HG03342 (cell line): ENCODE data around the gene CPEB3.
"Not testable (repeated sequence)": the region's sequence is repeated elsewhere in the genome, so short reads cannot be mapped to it uniquely, and the experiment has no call there.

Experiments
- ATAC-seq: cut with Tn5 transposase; IDR thresholded peaks from one replicate; pipeline ENCODE4 v1.9.1; 2021; ENCODE audit warnings: mild to moderate bottlenecking, moderate library complexity; ENCODE audit not compliant: unreplicated experiment

CPEB3 gene

DNA sequence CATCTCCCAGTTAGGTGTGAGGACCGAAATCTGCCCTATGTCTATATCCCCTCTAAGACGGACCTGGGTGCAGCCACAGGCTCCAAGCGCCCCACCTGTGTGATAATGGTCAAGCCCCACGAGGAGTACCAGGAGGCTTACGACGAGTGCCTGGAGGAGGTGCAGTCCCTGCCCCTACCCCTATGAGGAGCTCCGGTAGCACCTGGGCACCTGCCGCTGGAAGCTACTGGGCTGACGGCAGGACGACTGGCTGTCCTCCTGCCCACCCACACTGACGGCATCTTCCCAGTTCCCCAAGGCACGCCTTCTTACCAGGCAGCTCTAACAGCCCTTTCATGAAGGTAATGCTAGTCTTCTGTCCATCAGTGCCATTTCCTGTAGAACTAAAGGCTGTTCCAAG lies 74.3 kb downstream of the CPEB3 start:
- ATAC-seq: not testable (repeated sequence)

DNA sequence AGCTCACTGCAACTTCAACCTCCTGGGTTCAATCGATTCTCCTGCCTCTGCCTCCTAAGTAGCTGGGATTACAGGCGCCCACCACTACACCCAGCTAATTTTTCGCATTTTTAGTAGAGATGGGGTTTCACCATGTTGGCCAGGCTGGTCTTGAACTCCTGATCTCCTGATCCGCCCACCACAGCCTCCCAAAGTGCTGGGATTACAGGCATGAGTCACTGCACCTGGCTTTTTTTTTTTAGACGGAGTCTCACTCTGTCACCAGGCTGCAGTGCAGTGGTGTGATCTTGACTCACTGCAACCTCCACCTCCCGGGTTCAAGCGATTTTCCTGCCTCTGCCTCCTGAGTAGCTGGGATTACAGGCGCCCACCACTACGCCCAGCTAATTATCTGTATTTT lies 75.7 kb downstream of the CPEB3 start:
- not testable (repeated sequence) for ATAC-seq

DNA sequence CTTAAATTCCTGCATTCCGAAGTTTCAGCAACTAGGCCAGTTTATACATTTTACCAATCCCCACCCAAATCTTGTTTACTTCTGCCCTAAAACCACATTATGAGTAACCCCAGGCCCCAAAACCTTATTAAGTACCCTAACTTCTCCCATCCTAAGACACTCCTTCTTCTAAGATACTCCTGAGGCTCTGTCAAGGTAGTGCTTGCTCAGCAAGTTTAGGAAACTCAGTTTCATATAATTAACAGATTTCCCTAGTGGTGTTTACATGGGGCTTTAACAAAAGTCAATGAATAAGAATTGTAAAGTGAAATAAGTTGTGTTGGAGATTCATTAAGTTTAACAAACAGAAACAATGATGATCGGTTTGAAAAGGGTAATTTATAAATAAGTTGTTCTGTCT lies 77.8 kb downstream of the CPEB3 start:
- ATAC-seq: no peak

DNA sequence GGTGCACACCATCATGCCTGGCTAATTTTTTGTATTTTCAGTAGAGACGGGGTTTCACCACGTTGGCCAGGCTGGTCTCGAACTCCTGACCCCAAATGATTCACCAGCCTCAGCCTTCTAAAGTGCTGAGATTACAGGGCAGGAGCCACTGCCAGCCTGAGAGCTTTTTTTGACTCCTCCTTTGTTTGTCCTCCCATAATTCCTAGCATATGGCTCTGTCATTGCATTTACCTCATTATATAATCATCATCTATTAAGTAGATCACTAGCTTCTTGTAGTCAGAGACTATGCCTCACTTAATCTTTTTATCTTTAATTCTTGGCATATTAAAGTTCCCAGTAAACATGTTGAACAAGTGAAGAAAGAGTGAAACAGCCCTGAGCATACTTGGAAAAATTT lies 82.1 kb downstream of the CPEB3 start:
- ATAC-seq: no peak

DNA sequence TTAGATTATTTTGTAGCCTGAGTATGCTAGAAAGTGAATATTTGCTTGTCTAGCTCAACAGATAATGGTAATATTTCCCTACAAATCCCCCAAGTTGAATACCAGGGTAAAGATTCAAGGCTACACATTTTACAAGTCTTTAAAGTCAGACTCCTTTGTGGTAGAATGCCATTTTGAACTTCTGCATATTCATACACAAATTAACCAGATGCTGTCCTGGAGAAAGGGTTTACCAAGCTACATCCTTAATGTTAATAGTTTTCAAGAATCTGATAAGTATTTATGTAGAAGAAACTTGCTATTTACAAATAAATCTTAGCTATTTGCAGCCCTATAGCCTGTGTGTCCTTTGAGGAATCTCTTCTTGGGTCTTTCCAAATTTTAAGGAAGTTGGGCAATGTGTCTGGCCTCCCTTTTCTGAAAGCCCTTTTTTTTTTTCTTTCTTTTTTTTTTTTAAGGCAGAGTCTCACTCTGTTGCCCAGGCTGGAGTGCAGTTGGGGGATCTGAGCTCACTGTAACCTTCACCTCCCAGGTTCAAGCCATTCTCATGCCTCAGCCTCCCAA lies 82.6 kb downstream of the CPEB3 start:
- no peak for ATAC-seq

DNA sequence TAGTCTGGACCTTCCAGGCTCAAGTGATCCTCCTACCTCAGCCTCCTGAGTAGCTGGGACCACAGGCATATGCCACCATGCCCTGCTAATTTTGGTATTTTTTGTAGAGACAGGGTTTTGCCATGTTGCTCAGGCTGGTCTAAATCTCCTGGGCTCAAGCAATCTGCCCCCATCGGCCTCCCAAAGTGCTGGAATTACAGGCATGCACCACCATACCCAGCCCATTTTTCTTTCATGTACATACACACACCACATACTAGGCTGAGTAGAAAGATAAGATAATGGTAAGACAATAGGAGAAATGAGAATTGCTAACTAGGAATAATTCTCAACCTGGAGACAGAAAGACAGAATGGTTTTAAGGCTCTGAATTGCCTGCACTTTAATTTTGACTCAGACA lies 83.8 kb downstream of the CPEB3 start:
- no peak for ATAC-seq

DNA sequence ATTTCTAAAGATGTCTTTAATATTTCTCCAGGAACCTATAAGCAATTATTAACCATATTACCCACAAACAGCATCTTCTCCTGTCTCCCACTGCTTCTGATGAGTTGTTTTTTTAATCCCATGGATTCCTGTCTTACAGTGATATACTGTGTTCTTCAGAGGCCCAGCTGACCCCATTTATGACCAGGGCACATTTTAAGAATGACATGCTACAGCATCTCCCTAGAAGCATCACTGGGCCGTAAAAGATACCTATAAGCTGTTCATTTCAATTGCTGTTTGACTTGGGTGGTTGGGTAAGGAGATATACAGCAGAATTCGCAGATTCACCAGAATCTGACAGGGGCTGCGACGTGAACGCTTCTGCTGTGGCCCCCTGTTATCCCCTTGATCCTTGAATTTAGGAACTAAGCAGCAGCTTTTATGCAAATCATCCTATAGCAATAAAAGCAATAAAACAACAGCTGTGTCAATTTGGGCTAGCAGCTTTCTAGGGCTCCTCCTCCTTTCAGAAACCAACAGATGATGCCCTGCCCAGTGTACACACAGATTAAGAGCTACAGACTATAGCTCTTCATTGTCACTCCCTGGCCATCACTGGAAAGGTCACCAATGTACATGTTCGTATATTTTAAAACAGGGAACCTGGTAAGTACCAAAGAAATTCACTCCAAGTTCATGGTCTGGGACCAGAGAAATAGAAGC lies 86.8 kb downstream of the CPEB3 start:
- ATAC-seq: no peak

DNA sequence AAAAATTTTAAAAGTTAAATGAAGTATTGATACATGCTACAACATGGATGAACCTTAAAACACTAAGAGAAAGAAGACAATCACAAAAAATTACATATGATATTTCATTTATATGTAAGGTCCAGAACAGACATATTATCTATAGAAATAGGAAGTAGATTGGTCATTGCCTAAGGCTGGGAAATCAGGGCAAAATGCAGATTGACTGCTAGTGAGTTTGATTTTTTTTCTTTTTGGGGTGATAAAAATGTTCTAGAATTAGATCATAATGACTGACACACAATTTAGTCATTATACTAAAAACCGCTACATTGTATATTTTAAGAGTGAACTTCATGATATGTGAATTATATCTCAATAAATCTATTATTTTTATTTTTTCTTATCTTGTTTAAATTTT lies 88.3 kb downstream of the CPEB3 start:
- no peak for ATAC-seq

DNA sequence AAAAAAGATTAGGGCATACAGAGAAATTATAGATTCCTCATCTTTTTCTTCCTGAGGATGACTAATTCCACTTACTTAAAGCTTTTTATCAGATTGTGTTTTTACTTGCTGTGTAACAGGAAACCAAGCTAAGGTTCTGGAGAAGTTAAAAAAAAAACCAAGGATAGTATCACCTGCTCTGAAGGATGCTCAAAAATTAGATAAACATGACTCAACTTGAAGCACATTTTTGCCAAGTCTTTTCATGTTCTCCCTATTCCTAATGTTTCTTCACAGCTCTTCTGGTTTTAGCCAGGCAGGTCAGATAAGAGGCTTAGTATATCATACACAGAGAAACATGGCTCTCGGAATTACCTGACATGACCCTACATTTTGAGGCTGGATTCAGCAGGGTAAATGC lies 90.3 kb downstream of the CPEB3 start:
- ATAC-seq: no peak

DNA sequence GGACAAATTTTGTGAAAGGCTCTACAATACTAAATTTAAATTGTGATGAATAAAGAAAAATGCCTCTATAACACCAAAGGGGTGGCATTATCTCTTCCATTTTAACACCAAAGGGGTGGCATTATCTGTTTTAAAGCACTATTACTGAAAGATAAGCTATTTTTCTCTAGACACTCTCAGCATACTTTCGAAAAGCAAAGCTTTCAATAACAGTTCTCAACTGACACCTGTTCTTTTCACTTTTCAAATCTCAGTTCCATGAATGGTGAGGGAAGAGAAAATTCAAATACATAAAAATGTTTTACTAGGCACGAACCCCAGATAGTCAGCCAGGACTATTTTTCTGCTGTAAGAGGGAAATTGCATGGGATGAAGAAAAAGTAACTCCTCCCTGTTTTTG lies 103.8 kb downstream of the CPEB3 start:
- no peak for ATAC-seq

DNA sequence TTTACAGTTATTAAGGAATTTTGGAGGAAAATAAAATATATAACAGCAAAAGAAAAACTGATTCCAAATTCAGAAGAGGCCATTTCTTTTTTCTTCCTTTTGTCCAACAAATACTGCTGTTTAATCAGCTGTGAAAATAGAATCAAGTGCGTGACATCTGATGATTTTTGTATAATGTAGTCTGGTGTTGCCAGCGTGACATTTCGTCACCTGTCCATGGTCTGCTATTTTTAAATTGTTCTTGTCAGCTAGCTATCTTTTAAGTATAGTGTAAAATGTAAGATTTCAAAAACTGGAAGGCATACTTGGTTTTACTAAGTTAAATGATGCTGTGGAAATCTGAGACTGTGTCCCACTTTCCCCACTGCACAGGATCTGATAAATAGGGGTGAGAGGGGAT lies 105.9 kb downstream of the CPEB3 start:
- no peak for ATAC-seq

DNA sequence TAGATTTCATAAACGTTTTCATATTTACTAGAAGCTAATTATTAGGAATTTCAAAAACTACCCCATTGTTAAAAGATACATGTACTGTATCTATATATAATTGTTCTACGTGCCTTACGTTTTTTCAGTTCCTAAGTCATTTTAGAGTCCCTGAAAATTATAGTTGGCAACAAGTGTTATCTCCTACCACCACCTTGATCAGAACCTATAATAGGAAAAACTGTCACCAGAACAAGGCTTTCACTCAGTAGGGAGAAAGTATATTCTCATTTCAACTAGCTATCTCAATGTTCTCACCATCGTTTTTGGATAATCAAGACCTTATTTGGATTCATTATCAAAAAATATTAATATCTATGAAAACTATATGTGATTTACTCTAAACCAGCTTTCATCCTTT lies 107.7 kb downstream of the CPEB3 start:
- no peak for ATAC-seq

DNA sequence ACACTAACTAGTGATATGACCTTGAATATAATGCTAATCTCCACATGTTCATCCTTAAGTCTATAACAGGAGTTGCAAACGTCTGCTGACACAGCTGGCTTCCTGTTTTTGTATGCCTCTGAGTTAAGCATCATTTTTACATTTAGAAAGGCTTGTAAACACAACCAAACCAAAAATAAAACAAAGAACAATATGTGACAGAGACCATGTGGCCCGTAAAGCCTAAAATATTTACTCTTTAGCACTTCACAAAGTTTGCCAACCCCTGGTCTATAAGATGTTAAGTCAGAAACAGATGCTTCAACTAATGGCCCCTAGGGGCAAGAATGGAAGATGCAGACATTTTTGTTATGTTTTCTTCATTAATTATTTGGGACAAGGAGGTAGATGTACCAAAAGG lies 109.3 kb downstream of the CPEB3 start:
- no peak for ATAC-seq

DNA sequence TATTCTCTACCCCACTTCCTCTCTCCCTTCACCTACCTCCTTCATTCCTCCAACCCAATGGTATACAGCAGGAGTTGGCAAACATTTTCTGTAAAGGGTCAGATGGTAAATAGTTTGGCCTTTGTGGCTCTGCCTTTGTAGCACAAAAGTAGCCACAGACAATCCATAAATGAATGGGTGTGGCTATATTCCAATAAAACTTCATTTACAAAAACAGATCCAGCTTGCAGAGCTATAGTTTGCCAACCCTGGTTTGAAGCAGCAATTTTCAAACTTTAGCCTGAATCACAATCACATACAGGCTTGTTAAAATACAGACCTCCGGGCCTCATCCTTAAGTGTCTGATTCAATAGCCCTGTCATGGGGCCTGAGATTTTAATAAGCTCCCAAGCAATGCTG lies 110.5 kb downstream of the CPEB3 start:
- ATAC-seq: no peak

DNA sequence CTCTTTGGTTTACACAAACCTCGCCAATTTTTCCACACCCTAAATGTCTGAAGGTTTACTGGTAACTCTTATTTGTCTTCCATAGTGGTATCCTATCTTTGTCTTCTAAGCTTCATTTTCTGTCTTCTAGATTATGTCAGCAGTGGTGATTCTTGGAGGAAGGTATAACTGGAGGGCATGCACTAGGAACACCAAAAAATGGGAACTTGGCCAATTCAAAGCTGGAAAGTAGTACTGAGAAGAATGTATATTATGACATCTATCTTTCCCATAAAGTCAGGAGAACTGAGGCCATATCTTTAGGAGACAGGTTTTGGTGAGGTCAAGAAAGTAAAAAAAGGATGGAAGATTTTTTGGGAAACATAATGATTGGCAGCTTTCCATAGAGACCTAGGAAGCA lies 113.3 kb downstream of the CPEB3 start:
- ATAC-seq: no peak

DNA sequence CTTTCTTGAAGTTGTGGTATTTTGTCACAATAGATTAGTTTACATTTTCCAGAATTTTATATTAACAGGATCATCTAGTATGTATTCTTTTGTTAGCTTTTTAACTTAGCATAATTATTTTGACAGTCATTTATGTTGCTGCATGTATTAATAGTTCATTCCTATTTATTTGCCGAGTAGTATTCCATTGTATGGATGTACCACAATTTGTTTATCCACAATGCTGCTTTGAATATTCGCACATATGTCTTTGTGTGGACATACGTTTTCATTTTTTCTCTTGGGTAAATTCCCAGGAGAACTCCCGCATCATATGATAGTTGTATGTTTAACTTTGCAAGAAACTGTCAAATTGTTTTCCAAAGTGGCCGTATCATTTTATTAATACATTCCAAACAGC lies 115.7 kb downstream of the CPEB3 start:
- ATAC-seq: no peak

DNA sequence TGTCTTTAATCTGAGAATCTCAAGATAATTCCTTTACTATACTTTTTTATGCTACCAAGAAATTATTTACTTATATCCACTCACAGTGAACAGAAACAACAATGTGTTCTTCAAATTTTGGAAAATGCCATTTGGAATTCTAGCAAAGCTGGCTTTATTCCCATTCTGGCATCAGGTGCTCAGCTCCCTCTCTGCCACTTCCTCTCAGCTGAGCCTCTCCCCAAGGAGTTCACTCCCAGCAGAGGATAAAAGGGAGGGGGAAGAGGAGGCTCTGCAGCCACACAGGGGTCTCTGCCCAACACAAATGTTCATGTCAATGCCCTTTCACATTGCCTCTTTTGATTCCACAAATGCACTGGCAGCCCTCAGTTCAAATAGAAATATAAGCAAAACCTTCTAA lies 116.9 kb downstream of the CPEB3 start:
- no peak for ATAC-seq

DNA sequence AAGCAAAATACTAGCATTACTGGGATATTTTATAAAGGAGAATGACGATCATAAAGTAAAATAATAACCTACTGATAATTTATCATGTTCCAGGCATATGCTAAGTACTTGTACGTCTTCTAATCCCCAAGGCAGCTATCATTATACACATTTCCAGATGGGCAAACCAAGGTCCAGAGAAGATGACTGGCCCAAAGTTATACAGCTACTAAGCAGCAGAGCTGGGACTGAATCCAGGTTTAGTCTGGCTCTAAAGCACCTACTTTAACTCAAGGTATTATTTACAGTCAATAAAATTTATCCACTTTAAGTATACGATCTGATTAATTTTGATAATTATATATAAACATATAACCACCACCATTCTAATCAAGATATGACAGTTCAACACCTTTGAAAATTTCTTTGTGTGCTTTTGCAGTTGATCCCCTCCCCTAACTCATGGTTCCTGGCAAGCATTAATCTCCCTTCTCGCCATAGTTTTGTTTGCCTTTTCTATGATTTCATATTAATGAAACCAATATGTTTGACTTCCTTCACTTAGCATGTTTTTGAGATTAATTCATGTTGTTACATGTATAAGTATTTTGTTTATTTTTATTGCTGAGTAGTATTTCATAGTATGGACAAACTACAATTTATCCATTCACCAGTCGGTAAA lies 126.7 kb downstream of the CPEB3 start:
- ATAC-seq: no peak

DNA sequence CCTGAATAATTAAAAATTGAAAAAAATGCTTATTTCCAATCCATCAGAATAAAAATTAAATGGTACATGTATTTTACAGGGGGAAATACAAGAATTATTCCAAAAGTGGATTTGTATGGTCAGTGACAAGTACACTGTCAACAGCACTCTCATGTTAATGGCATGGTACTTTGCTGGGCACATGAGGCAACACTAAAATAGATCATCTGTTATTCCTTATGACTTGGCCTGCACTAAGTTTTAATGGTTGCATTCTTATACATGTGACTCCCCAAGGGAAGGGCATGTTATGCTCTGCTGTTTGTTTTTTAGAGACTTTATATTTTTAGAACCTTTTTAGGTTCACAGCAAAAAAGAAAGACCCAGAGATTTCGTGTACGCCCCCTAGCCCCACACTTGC lies 128.3 kb downstream of the CPEB3 start:
- no peak for ATAC-seq

DNA sequence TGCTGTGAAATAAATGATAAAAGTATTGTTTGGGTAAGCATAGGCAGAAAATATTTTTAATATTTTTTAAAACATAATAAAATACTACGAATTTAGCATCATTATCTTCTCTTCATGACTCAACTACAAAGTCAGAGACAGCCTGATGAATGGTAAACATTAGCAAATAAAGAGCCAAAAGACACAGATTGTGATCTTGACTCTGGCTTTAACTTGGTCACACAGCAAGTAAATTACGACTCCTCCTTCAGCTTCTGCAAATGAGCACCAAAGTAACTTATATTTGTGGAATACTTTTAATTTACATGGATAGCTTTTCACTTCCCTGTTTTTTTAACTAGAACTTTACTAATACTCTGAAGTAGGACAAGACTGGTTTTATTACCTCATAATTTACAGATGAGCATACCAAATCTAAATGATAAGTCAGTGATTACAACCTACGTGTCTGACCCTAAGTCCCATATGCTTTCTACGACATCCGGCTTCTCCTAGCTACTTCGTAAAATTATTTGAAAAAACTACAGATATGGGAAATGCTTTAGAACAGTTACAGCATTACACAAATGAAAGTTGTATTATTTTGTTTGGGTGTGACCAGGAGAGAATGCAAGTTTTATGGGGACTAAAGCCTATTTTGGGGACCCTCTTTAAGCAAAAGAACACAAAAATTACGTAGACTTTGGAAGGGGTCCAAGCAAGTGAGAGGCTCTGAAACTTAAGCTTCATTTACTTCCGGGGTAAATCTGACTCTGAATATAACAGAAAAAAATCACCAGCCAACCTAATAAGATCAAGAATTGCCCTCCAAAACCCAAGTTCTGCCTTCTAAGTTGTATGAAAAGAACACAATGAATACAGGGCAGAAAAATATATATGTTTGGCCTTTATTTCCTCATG lies 133.8 kb downstream of the CPEB3 start:
- no peak for ATAC-seq

DNA sequence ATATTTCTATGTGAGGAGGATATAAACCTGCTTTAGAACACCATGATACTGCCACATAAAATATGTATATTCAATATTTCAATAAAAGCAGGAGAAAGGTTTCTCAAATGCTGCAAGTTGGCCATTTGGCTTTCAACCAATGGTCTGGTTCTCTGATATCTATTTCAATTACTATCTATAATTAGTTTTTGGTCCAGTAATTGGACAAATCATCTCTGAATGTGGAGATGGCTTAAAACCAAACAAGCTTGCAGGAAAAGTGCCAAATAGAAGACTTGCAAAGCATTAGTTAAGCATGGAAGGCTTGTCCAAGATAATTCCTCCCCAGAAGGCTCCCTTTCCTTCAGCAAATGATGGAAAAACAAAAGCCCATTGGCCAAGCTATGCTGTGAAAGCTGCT lies 140.1 kb downstream of the CPEB3 start:
- no peak for ATAC-seq

DNA sequence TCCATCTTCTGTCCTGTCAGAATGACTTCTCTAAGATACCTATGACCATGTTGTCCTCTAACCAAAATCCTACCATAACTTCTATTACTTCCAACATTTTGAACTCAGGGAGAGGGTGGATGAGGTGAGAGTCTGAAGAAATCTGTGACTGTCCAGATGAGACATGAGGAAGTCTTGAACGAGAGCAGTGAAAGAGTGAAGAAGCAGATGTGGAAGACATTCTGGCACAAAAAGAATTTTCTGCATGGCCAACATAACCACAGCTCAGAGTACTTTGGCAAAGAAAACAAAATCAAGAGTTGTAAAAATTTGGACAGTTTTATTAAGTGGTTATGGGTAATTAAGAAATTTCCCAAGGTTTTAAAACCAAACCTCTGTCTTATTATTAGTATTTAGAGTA lies 141.6 kb downstream of the CPEB3 start:
- ATAC-seq: no peak
